ENCODE measurements around the gene PPP1R3F. TPM values are rescaled to one million over a fixed set of nuclear protein-coding genes. Genes with fewer than 3 reads are reported as not detected.

The PPP1R3F gene
- total RNA-seq, 4 donors from 2014 or later: 2.6 to 6.5 (median 4.6) TPM

GRCh38 chrX:49257074-49257790 is 12.4 kb upstream of the PPP1R3F start:
- no peak for TF ChIP-seq CTCF (IDR thresholded peaks at IDR 0.05)
- ATAC-seq (ENCODE audit: low FRiP score): no peak
- DNase-seq (ENCODE audit: low spot score): no peak

- DNase-seq (ENCODE audit: low spot score) (no peak), ATAC-seq (ENCODE audit: low FRiP score) (no peak)
- no peak for TF ChIP-seq CTCF (IDR thresholded peaks at IDR 0.05)
These were observed 11.5 kb upstream of the PPP1R3F start for GRCh38 chrX:49257846-49258748.

- ATAC-seq (ENCODE audit: low FRiP score) (no peak), DNase-seq (ENCODE audit: low spot score) (no peak)
- no peak for TF ChIP-seq CTCF (IDR thresholded peaks at IDR 0.05)
These were observed 10.9 kb upstream of the PPP1R3F start for GRCh38 chrX:49258749-49259124.

- no peak for ATAC-seq (ENCODE audit: low FRiP score)
- TF ChIP-seq CTCF (IDR thresholded peaks at IDR 0.05): no peak
- no peak for DNase-seq (ENCODE audit: low spot score)
These were observed 9.2 kb upstream of the PPP1R3F start for GRCh38 chrX:49260221-49260985.

GRCh38 chrX:49262603-49263002 is 7.0 kb upstream of the PPP1R3F start:
- DNase-seq (ENCODE audit: low spot score): no peak
- TF ChIP-seq CTCF (IDR thresholded peaks at IDR 0.05): no peak
- ATAC-seq (ENCODE audit: low FRiP score): no peak

GRCh38 chrX:49263631-49264030 is 6.0 kb upstream of the PPP1R3F start:
- TF ChIP-seq CTCF (IDR thresholded peaks at IDR 0.05): no peak
- ATAC-seq (ENCODE audit: low FRiP score) (no peak), DNase-seq (ENCODE audit: low spot score) (no peak)

All from omental fat pad (tissue), 4 donors.